ENCODE results near the gene C1QTNF12. TPM values are rescaled to one million over a fixed set of nuclear protein-coding genes. Genes with fewer than 3 reads are reported as not detected.

The C1QTNF12 gene
- total RNA-seq, 1 experiment from 2014 or later: 4.4 TPM

DNA sequence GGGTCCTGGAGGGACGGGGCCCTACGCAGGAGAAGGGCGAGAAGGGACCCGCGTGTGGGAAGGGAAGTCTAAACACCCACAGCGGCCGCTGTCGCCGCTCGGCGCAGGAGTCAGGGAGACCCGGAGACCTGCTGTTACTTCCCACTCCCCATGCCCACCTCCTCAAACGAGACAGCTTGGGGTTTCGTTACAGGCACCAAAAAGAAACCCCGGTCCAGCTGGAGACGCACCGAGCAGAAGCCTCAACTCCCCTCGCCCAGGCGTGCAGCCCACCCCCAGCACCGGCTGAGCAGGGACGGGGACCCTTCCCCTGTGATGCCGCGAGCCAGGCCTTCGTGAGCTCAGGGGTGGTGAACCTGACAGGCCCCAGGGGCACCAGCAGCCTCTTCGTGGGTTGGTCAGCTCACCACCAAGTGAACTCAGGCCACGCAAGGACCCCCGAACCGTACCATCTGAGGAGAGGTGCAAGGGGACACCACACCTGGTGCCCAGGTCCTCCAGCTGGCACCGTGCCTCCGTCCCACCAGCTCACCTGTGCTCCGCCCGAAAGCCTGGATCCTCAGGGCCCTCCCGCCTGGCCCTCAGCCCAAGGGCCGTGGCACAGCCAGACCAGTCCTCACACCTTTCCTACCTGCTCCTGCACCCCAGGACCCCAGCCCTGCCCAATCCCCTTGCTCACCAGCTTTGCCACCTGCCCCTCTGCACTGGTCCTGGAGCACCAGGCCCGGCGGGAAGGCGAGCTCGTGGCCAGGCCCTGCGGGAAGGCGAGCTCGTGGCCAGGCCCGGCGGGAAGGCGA is 19.8 kb downstream of the C1QTNF12 start:
- Histone ChIP-seq H3K79me1 (ENCODE audit: insufficient read depth, low read depth, low read length, poor library complexity, severe bottlenecking) (peaks cover 2% of the 10 kb centered on the region), H3K4me1 (ENCODE audit: insufficient read depth, low read length) (no peaks in the 10 kb centered on the region), H3K9me3 (ENCODE audit: control insufficient read depth, low read depth, low read length) (no peaks in the 10 kb centered on the region), H4K91ac (ENCODE audit: insufficient read length, low read depth, low read length) (no peak overlapping the region), H2AFZ (ENCODE audit: low read length) (no peak overlapping the region), H2BK20ac (ENCODE audit: low read depth, low read length, poor library complexity, severe bottlenecking) (no peak overlapping the region), H2BK12ac (ENCODE audit: insufficient read length, low read depth, low read length) (no peak overlapping the region), H3K4ac (ENCODE audit: low read depth, low read length) (no peak overlapping the region), H3K9ac (ENCODE audit: extremely low read depth, insufficient read length, low read length) (no peak overlapping the region), H3K27me3 (ENCODE audit: insufficient read depth, low read length) (no peaks in the 10 kb centered on the region), H3K56ac (ENCODE audit: insufficient read length, low read depth, low read length) (no peak overlapping the region), H4K20me1 (ENCODE audit: control insufficient read depth, insufficient read depth, insufficient read length) (no peaks in the 10 kb centered on the region), H3T11ph (ENCODE audit: low read length) (no peak overlapping the region), H3K4me2 (ENCODE audit: insufficient read depth, insufficient read length, low read length) (no peak overlapping the region), H3K14ac (ENCODE audit: insufficient read depth, low read length) (no peak overlapping the region), H2BK15ac (ENCODE audit: low read depth, low read length) (no peak overlapping the region), H2AK5ac (ENCODE audit: insufficient read length, low read length) (no peak overlapping the region), H2BK5ac (ENCODE audit: insufficient read length, low read length) (no peak overlapping the region), H4K5ac (ENCODE audit: insufficient read length, low read depth, low read length) (no peak overlapping the region), H3K23me2 (ENCODE audit: insufficient read length, low read depth, low read length, poor library complexity, severe bottlenecking) (peaks cover 6% of the 10 kb centered on the region), H3K23ac (ENCODE audit: insufficient read length, low read depth, low read length) (no peak overlapping the region), H2BK120ac (ENCODE audit: low read depth, low read length, poor library complexity, severe bottlenecking) (no peak overlapping the region), H3K79me2 (ENCODE audit: insufficient read depth, low read length) (peaks cover 2% of the 10 kb centered on the region; the same call in 1 of the 2 replicates), H4K8ac (replicated peaks; ENCODE audit: insufficient read length, low read depth, low read length) (no peak overlapping the region), H3K27ac (ENCODE audit: insufficient read length, low read depth, low read length) (no peak overlapping the region), H3K18ac (ENCODE audit: insufficient read length, low read depth, low read length) (no peak overlapping the region)
- Mint-ChIP-seq H3K4me1 (peaks cover 7 to 8% of the 10 kb centered on the region in 2 experiments), H3K9me3 (no peaks in the 10 kb centered on the region), H3K27me3 (ENCODE audit: low read depth) (no peaks in the 10 kb centered on the region), H3K36me3 (ENCODE audit: insufficient read depth in 1 of 3, low read depth in 3 of 3) (peaks cover 23 to 56% (median 48%) of the 10 kb centered on the region in 3 experiments), H3K4me3 (no peak overlapping the region), H3K27ac (no peak overlapping the region)
- WGBS (ENCODE audit: extremely low coverage, insufficient read length, low lambda C conversion rate): no CpG with 5 or more reads among the region's 44 CpGs
- no peak for DNase-seq
- TF ChIP-seq, protein P1, sequence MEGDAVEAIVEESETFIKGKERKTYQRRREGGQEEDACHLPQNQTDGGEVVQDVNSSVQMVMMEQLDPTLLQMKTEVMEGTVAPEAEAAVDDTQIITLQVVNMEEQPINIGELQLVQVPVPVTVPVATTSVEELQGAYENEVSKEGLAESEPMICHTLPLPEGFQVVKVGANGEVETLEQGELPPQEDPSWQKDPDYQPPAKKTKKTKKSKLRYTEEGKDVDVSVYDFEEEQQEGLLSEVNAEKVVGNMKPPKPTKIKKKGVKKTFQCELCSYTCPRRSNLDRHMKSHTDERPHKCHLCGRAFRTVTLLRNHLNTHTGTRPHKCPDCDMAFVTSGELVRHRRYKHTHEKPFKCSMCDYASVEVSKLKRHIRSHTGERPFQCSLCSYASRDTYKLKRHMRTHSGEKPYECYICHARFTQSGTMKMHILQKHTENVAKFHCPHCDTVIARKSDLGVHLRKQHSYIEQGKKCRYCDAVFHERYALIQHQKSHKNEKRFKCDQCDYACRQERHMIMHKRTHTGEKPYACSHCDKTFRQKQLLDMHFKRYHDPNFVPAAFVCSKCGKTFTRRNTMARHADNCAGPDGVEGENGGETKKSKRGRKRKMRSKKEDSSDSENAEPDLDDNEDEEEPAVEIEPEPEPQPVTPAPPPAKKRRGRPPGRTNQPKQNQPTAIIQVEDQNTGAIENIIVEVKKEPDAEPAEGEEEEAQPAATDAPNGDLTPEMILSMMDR (conservative IDR thresholded peaks at IDR 0.05): no peak
